H1 (cell line): Measurements from ENCODE around the gene UBA5. TPM values are rescaled to one million over a fixed set of nuclear protein-coding genes. Genes with fewer than 3 reads are reported as not detected.

Experiments used
- SIN3A ChIP-seq, 2 experiments: IDR thresholded peaks in 1 of 2; conservative IDR thresholded peaks in 1 of 2; 2 replicates each; pipeline ENCODE4 v1.6.1; 2011 to 2012; ENCODE audit warnings: low read length in 2 of 2, improper control_type of control experiment in 1 of 2, low read depth in 1 of 2, mild to moderate bottlenecking in 1 of 2
- polyA plus RNA-seq, 7 experiments: library from polyadenylated mRNA; depleted of rRNA in 3 of 7; stranded (reverse) in 5 of 7; unstranded in 2 of 7; fragments of >200 nt in 5 of 7; fragments of 200-250 nt in 2 of 7; gene quantifications; 1 replicate in 5 of 7; 2 replicates in 1 of 7; 4 replicates in 1 of 7; pipeline versions ENCODE4 v1.2.1 to v1.2.3, GENCODE V29; 2011 to 2013; ENCODE audit warnings: missing spikeins in 2 of 7, mixed read lengths in 2 of 7
- total RNA-seq: library from RNA; stranded (reverse); fragmentation: NEBNext Ultra II Directional; extraction: Animal tissue kit (Norgen Biotek cat#: 25700); gene quantifications from 2 replicates; pipeline ENCODE4 v1.2.1, GENCODE V29; 2021

The UBA5 gene
- total and polyA plus RNA-seq, 2 of the 8 experiments (the other 6 are each of a cell fraction or from before 2014, with no cell fraction given): 11.0 to 28.0 TPM

- TF ChIP-seq SIN3A (conservative IDR thresholded peaks at IDR 0.05 in 1 of 2, IDR thresholded peaks at IDR 0.05 in 1 of 2; ENCODE audit: low read depth in 1 of 2, low read length in 2 of 2): peak in 1 of 2 experiments; percentile 76; a peak in 2 of 4 replicates
Observed at GRCh38 chr3:132723024-132723950, 63.2 kb downstream of the UBA5 start (continued).
